ENCODE data around the gene NEUROG1.

NEUROG1 gene

DNA sequence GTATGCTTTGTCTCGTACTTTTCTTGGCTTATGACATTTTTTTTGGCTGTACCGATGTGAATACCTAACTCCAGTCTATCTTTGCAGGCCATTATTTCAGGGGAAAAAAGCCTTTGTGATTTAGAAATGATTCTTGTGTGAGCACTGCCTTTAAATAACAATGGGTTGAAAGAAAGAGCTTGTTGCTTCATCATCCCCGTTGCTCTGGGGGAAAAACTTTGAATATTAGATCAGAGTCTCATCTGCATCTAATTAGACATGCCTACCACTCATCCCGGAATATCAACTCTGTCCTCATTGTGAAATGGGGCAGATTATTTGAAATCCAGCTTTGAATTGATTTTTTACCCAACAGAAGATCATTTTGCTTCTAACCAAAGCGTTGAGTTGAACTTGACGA is 29.5 kb upstream of the NEUROG1 start:
- no peaks in the 10 kb centered on the region for H3K36me3 ChIP-seq (ENCODE audit: control insufficient read depth in 4 of 4, insufficient read depth in 4 of 4, low read length in 3 of 4)
- no peak overlapping the region for H3K4me3 ChIP-seq (ENCODE audit: control insufficient read depth in 1 of 7, extremely low read depth in 1 of 7, insufficient read depth in 4 of 7, low read depth in 2 of 7, low read length in 6 of 7)
- WGBS (ENCODE audit: insufficient coverage) = 87% methylated on average over 4 of the region's 6 CpGs
- ChIA-PET POLR2A (no interaction called here), CTCF (interaction anchor here (1.2 to 29.4 kb wide), 14 partner anchors 10 to 266 kb away, joined by 3 to 1163 read pairs (median 4); partner anchors contain the start of genes SLC25A48 and TIFAB)
- H3K4me1 ChIP-seq (ENCODE audit: control extremely low read depth in 1 of 4, control insufficient read depth in 4 of 4, insufficient read depth in 4 of 4, low read length in 3 of 4) = peaks cover 0 to 2% (median 1%) of the 10 kb centered on the region in 4 experiments
- H3K27ac ChIP-seq (ENCODE audit: insufficient read depth in 1 of 2, low read depth in 1 of 2, low read length in 2 of 2, poor library complexity in 1 of 2, severe bottlenecking in 2 of 2) = no peak overlapping the region
- H3K27me3 ChIP-seq (replicated peaks in 2 of 5; ENCODE audit: control insufficient read depth in 4 of 5, insufficient read depth in 5 of 5, low read length in 4 of 5) = peaks cover 0 to 11% (median 2%) of the 10 kb centered on the region in 5 experiments
- H3K9me3 ChIP-seq (ENCODE audit: control extremely low read depth in 1 of 5, control insufficient read depth in 4 of 5, insufficient read depth in 2 of 5, low read depth in 1 of 5, low read length in 4 of 5) = no peaks in the 10 kb centered on the region
- DNase-seq = no peak

DNA sequence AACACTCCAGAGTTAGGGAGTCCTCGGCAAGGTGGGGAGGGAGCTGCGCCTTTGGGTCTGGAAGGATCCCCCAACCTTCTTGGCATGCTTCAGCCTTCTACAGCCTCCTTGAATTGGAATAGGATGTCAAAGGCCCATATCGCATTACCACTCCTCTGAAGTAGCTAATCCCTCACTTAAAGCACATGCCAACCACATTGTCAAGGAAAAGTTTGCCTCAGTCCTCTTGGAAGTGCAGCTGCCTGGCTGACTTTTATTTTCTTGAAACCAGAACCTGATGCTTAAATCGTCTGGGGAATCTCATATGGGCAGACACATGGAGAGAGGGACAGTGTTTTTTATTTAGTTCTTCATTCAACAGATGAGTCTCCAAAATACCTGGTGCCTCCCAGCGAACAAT is 28.6 kb upstream of the NEUROG1 start:
- Histone ChIP-seq H3K4me3 (ENCODE audit: control insufficient read depth in 1 of 7, extremely low read depth in 1 of 7, insufficient read depth in 4 of 7, low read depth in 2 of 7, low read length in 6 of 7) (no peak overlapping the region), H3K9me3 (ENCODE audit: control extremely low read depth in 1 of 5, control insufficient read depth in 4 of 5, insufficient read depth in 2 of 5, low read depth in 1 of 5, low read length in 4 of 5) (no peaks in the 10 kb centered on the region), H3K4me1 (ENCODE audit: control extremely low read depth in 1 of 4, control insufficient read depth in 4 of 4, insufficient read depth in 4 of 4, low read length in 3 of 4) (peaks cover 0 to 6% (median 1%) of the 10 kb centered on the region in 4 experiments), H3K36me3 (ENCODE audit: control insufficient read depth in 4 of 4, insufficient read depth in 4 of 4, low read length in 3 of 4) (no peaks in the 10 kb centered on the region), H3K27ac (ENCODE audit: insufficient read depth in 1 of 2, low read depth in 1 of 2, low read length in 2 of 2, poor library complexity in 1 of 2, severe bottlenecking in 2 of 2) (no peak overlapping the region), H3K27me3 (replicated peaks in 2 of 5; ENCODE audit: control insufficient read depth in 4 of 5, insufficient read depth in 5 of 5, low read length in 4 of 5) (peaks cover 0 to 12% (median 5%) of the 10 kb centered on the region in 5 experiments)
- CTCF ChIA-PET = interaction anchor here (0.6 to 29.4 kb wide), 8 partner anchors 14 to 539 kb away, joined by 3 to 1163 read pairs (median 4); partner anchors contain the start of genes SLC25A48 and TIFAB
- no peak for DNase-seq
- WGBS (ENCODE audit: insufficient coverage) = 95% methylated on average over 4 of the region's 5 CpGs
- POLR2A ChIA-PET = no interaction called here

DNA sequence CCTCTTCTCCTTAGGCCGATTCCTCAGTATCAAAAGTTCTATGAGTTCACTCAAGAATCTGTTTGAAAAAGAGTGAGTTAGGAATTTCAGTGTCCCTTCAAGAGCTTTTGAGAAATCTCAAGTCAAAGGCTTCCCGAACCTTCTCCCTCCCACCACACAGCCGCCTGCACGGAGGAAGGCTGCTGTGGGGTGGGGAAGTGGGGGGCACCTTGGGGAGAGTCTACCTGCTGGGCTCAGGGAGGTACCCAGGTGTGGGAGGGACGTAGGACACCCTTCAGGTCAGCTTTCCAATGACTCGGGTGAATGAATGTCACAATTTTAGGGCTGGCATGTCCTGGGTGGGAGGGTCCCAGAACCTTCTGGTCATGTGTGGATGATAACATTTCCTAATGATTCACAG is 25.5 kb upstream of the NEUROG1 start:
- no peaks in the 10 kb centered on the region for H3K36me3 ChIP-seq (ENCODE audit: control insufficient read depth in 4 of 4, insufficient read depth in 4 of 4, low read length in 3 of 4)
- peaks cover 0 to 6% (median 1%) of the 10 kb centered on the region in 4 experiments for H3K4me1 ChIP-seq (ENCODE audit: control extremely low read depth in 1 of 4, control insufficient read depth in 4 of 4, insufficient read depth in 4 of 4, low read length in 3 of 4)
- CTCF ChIA-PET = interaction anchor here (0.6 to 29.4 kb wide), 10 partner anchors 10 to 844 kb away, joined by 3 to 1163 read pairs (median 12); partner anchors contain the start of genes SLC25A48 and TIFAB
- H3K27ac ChIP-seq (ENCODE audit: insufficient read depth in 1 of 2, low read depth in 1 of 2, low read length in 2 of 2, poor library complexity in 1 of 2, severe bottlenecking in 2 of 2) = no peak overlapping the region
- POLR2A ChIA-PET = no interaction called here
- no CpG with 5 or more reads among the region's 6 CpGs for WGBS (ENCODE audit: insufficient coverage)
- no peak for DNase-seq
- H3K27me3 ChIP-seq (replicated peaks in 2 of 5; ENCODE audit: control insufficient read depth in 4 of 5, insufficient read depth in 5 of 5, low read length in 4 of 5) = peaks cover 5 to 33% (median 18%) of the 10 kb centered on the region in 5 experiments
- H3K4me3 ChIP-seq (ENCODE audit: control insufficient read depth in 1 of 7, extremely low read depth in 1 of 7, insufficient read depth in 4 of 7, low read depth in 2 of 7, low read length in 6 of 7) = no peak overlapping the region
- no peaks in the 10 kb centered on the region for H3K9me3 ChIP-seq (ENCODE audit: control extremely low read depth in 1 of 5, control insufficient read depth in 4 of 5, insufficient read depth in 2 of 5, low read depth in 1 of 5, low read length in 4 of 5)

DNA sequence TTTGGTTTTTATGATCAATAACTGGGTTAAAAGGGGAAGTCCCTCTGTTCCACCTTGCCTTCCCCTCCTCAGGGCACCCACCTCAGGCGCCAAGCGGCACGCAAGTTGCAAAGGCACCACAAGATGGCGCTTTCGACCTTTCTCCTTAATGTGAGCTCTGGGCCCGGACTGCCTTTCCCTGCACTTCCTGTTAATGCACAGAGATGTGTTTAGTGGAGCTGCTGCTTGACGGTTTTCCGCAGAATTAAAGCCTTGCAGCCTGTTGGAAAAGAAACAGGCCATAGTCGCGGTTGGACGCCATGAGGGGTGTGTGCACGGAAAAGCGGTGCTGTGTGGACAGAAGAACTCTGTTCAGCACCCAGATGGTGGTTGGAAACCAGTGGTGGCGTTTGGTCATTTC is 25.1 kb upstream of the NEUROG1 start:
- no peak overlapping the region for H3K27ac ChIP-seq (ENCODE audit: insufficient read depth in 1 of 2, low read depth in 1 of 2, low read length in 2 of 2, poor library complexity in 1 of 2, severe bottlenecking in 2 of 2)
- CTCF ChIA-PET = interaction anchor here (0.8 to 29.4 kb wide), 8 partner anchors 10 to 271 kb away, joined by 3 to 1163 read pairs (median 44); partner anchors contain the start of genes SLC25A48 and TIFAB
- 16% methylated on average over 12 of the region's 14 CpGs for WGBS (ENCODE audit: insufficient coverage)
- no peak overlapping the region for H3K4me3 ChIP-seq (ENCODE audit: control insufficient read depth in 1 of 7, extremely low read depth in 1 of 7, insufficient read depth in 4 of 7, low read depth in 2 of 7, low read length in 6 of 7)
- H3K9me3 ChIP-seq (ENCODE audit: control extremely low read depth in 1 of 5, control insufficient read depth in 4 of 5, insufficient read depth in 2 of 5, low read depth in 1 of 5, low read length in 4 of 5) = no peaks in the 10 kb centered on the region
- H3K27me3 ChIP-seq (replicated peaks in 2 of 5; ENCODE audit: control insufficient read depth in 4 of 5, insufficient read depth in 5 of 5, low read length in 4 of 5) = peaks cover 5 to 36% (median 21%) of the 10 kb centered on the region in 5 experiments
- H3K4me1 ChIP-seq (ENCODE audit: control extremely low read depth in 1 of 4, control insufficient read depth in 4 of 4, insufficient read depth in 4 of 4, low read length in 3 of 4) = peaks cover 0 to 6% (median 1%) of the 10 kb centered on the region in 4 experiments
- peak; percentile 89 to 92 (median 90) for DNase-seq
- H3K36me3 ChIP-seq (ENCODE audit: control insufficient read depth in 4 of 4, insufficient read depth in 4 of 4, low read length in 3 of 4) = no peaks in the 10 kb centered on the region
- POLR2A ChIA-PET = no interaction called here

DNA sequence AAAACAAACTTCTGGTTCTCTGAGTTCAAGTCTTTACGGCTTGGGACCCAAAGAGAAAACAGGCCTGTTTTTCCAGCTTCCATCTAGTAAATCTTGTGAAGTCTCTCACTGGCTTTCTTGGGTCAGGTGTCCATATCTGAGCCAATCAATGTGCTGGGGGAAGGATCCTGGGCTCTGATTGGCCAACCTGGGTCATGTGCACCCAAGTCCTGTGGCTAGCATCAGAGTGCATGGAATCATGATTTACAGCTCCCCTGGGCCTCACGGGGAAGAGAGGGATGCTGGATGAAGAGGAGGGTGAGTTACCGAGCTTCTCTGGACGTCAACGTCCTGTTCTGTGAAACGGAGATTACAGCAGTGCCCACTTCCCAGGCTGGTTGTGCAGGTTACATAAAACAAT is 23.6 kb upstream of the NEUROG1 start:
- no peak overlapping the region for H3K27ac ChIP-seq (ENCODE audit: insufficient read depth in 1 of 2, low read depth in 1 of 2, low read length in 2 of 2, poor library complexity in 1 of 2, severe bottlenecking in 2 of 2)
- ChIA-PET CTCF (interaction anchor here (0.7 to 29.4 kb wide), 9 partner anchors 9 to 271 kb away, joined by 3 to 1163 read pairs (median 8); partner anchors contain the start of genes DCANP1 and TIFAB), POLR2A (no interaction called here)
- H3K27me3 ChIP-seq (replicated peaks in 2 of 5; ENCODE audit: control insufficient read depth in 4 of 5, insufficient read depth in 5 of 5, low read length in 4 of 5) = peaks cover 5 to 40% (median 20%) of the 10 kb centered on the region in 5 experiments
- peak; percentile 36 to 64 (median 60) for DNase-seq
- WGBS (ENCODE audit: insufficient coverage) = 37% methylated on average over 3 of the region's 6 CpGs
- peaks cover 0 to 6% (median 1%) of the 10 kb centered on the region in 4 experiments for H3K4me1 ChIP-seq (ENCODE audit: control extremely low read depth in 1 of 4, control insufficient read depth in 4 of 4, insufficient read depth in 4 of 4, low read length in 3 of 4)
- H3K9me3 ChIP-seq (ENCODE audit: control extremely low read depth in 1 of 5, control insufficient read depth in 4 of 5, insufficient read depth in 2 of 5, low read depth in 1 of 5, low read length in 4 of 5) = no peaks in the 10 kb centered on the region
- no peak overlapping the region for H3K4me3 ChIP-seq (ENCODE audit: control insufficient read depth in 1 of 7, extremely low read depth in 1 of 7, insufficient read depth in 4 of 7, low read depth in 2 of 7, low read length in 6 of 7)
- H3K36me3 ChIP-seq (ENCODE audit: control insufficient read depth in 4 of 4, insufficient read depth in 4 of 4, low read length in 3 of 4) = no peaks in the 10 kb centered on the region

GRCh38 chr5:135557076-135557838 is 21.5 kb upstream of the NEUROG1 start:
- H3K4me3 ChIP-seq (ENCODE audit: control insufficient read depth in 1 of 7, extremely low read depth in 1 of 7, insufficient read depth in 4 of 7, low read depth in 2 of 7, low read length in 6 of 7) = no peak overlapping the region
- H3K27ac ChIP-seq (ENCODE audit: insufficient read depth in 1 of 2, low read depth in 1 of 2, low read length in 2 of 2, poor library complexity in 1 of 2, severe bottlenecking in 2 of 2) = no peak overlapping the region
- CTCF ChIA-PET = interaction anchor here (1.3 to 29.4 kb wide), 4 partner anchors 9 to 91 kb away, joined by 4 to 1163 read pairs (median 122); partner anchors contain the start of gene TIFAB
- H3K9me3 ChIP-seq (ENCODE audit: control extremely low read depth in 1 of 5, control insufficient read depth in 4 of 5, insufficient read depth in 2 of 5, low read depth in 1 of 5, low read length in 4 of 5) = no peaks in the 10 kb centered on the region
- WGBS (ENCODE audit: insufficient coverage) = 72% methylated on average over 8 of the region's 11 CpGs
- H3K4me1 ChIP-seq (ENCODE audit: control extremely low read depth in 1 of 4, control insufficient read depth in 4 of 4, insufficient read depth in 4 of 4, low read length in 3 of 4) = peaks cover 0 to 6% (median 1%) of the 10 kb centered on the region in 4 experiments
- POLR2A ChIA-PET = no interaction called here
- H3K27me3 ChIP-seq (replicated peaks in 2 of 5; ENCODE audit: control insufficient read depth in 4 of 5, insufficient read depth in 5 of 5, low read length in 4 of 5) = peaks cover 5 to 52% (median 24%) of the 10 kb centered on the region in 5 experiments
- H3K36me3 ChIP-seq (ENCODE audit: control insufficient read depth in 4 of 4, insufficient read depth in 4 of 4, low read length in 3 of 4) = no peaks in the 10 kb centered on the region
- DNase-seq = no peak

GRCh38 chr5:135556620-135557019 is 20.9 kb upstream of the NEUROG1 start:
- WGBS (ENCODE audit: insufficient coverage) = 95% methylated on average over 4 of the region's 7 CpGs
- Histone ChIP-seq H3K4me1 (ENCODE audit: control extremely low read depth in 1 of 4, control insufficient read depth in 4 of 4, insufficient read depth in 4 of 4, low read length in 3 of 4) (peaks cover 0 to 6% (median 1%) of the 10 kb centered on the region in 4 experiments), H3K36me3 (ENCODE audit: control insufficient read depth in 4 of 4, insufficient read depth in 4 of 4, low read length in 3 of 4) (no peaks in the 10 kb centered on the region), H3K27me3 (replicated peaks in 2 of 5; ENCODE audit: control insufficient read depth in 4 of 5, insufficient read depth in 5 of 5, low read length in 4 of 5) (peaks cover 5 to 52% (median 24%) of the 10 kb centered on the region in 5 experiments), H3K27ac (ENCODE audit: insufficient read depth in 1 of 2, low read depth in 1 of 2, low read length in 2 of 2, poor library complexity in 1 of 2, severe bottlenecking in 2 of 2) (no peak overlapping the region), H3K4me3 (ENCODE audit: control insufficient read depth in 1 of 7, extremely low read depth in 1 of 7, insufficient read depth in 4 of 7, low read depth in 2 of 7, low read length in 6 of 7) (no peak overlapping the region), H3K9me3 (ENCODE audit: control extremely low read depth in 1 of 5, control insufficient read depth in 4 of 5, insufficient read depth in 2 of 5, low read depth in 1 of 5, low read length in 4 of 5) (no peaks in the 10 kb centered on the region)
- no peak for DNase-seq
- ChIA-PET CTCF (interaction anchor here (1.1 to 29.4 kb wide), 6 partner anchors 9 to 273 kb away, joined by 3 to 1163 read pairs (median 6); partner anchors contain the start of gene TIFAB), POLR2A (no interaction called here)

All from common myeloid progenitor, CD34-positive (primary cell).